Measurements from ENCODE around the gene BCAS3.

BCAS3 gene

DNA sequence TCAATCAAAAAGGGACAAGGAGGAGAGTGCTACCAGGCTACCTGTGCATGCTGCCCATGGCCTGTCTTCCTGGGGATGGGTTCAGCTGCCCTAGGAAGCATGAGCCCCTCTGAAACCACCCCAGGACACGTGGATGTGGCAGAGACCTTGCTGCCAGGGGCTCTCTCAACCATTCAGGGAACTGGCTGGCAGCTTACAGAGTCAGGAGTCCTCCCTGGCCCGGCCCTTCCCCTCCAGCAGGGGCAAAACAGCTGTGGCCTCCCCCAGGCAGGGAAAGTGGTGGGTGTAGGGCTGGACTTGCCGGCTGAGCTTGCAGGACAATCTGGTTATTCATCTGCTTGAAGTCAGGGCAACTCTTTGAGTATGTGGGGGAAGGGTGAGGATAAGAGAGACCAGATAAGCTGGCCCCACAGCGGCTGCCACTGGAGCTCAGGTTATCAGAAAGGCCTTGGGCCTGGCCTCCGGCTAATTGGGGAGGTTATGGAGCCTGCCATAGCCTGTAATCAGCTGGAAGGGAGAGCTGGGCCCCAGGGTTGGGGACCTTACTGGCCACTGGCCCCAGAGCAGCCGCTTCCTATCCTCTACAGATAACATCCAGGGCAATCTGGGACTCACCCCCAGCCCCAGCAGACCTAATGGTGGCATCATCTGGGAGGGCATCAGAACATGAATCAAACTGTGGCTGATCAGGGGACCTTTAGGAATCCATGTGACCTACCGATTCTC is 716.4 kb downstream of the BCAS3 start:
- no peak for DNase-seq
- in situ Hi-C loops (cut with MboI; ENCODE audit: low pct_unique_long_range_greater_than_20kb, low sequenced_read_pairs): loop anchor here (25.0 kb wide), 2 partner anchors 382 to 682 kb away; no protein-coding TSS in a partner anchor

DNA sequence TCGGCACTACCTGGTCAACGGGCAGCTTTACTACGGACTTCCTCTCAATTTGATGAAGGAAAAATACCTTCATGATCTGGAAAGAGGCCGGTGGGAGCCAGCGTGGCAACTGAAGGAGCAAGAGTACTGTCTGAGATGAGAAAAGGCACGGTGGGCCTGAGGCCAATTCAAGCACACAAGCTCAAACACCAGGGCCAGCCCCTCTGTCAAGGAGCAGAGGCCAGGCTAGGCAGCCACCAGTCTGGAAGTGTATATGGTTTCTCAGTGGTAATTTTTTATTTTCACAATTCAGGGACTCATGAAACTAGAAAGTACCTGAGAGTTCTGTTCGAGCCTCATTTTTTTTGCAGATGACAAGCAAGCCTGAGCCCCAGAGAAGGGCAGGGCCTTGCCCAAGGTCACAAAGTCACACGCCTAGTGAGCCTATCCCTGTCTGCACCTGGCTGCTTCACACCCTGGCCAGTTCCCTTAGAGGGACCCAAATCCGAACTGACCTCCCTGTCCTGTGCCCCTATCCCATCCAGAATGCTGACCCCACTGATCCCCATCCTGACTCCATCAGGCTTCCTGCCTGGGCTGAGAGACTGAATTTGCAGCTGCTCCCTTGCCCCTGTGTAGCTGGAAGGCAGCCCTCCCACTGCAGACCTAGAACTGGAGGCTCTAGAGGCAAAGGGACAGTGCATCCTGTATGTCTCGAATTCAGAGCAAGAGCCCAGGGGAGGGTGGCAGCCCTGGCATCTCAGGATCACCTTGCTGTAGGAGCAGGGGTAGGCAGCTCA is 717.2 kb downstream of the BCAS3 start:
- in situ Hi-C loops (cut with MboI; ENCODE audit: low pct_unique_long_range_greater_than_20kb, low sequenced_read_pairs): loop anchor here (25.0 kb wide), 2 partner anchors 383 to 683 kb away; no protein-coding TSS in a partner anchor
- no peak for DNase-seq

DNA sequence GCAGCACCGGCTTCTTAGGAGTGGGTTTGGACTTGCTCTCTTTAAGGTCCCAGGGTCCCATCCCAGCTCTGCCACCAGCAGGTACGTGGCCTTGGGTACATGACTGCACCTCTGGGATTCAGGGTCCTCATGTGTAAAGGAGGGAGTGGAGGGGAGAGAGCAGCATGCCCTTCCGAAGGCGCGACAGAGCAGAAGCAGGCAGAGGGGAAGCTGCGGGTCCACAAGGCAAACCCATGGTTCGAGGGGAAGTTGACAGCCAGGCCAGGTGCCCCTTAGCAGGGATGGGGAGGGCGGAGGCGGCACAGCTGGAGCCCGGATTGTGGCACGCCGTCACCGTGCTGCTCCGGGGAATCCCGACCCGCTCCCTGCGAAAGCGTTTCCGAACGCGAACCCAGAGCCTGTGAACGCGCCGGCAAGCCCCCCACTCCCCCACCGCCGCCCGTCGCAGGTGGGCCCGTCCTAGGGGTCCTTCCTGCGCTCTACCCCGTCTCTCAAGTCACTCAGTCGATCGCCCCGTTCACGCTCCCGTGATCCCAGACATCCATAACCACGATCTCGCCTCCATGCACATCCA is 717.8 kb downstream of the BCAS3 start:
- in situ Hi-C loops (cut with MboI; ENCODE audit: low pct_unique_long_range_greater_than_20kb, low sequenced_read_pairs): loop anchor here (25.0 kb wide), 2 partner anchors 383 to 683 kb away; no protein-coding TSS in a partner anchor
- DNase-seq: no peak

DNA sequence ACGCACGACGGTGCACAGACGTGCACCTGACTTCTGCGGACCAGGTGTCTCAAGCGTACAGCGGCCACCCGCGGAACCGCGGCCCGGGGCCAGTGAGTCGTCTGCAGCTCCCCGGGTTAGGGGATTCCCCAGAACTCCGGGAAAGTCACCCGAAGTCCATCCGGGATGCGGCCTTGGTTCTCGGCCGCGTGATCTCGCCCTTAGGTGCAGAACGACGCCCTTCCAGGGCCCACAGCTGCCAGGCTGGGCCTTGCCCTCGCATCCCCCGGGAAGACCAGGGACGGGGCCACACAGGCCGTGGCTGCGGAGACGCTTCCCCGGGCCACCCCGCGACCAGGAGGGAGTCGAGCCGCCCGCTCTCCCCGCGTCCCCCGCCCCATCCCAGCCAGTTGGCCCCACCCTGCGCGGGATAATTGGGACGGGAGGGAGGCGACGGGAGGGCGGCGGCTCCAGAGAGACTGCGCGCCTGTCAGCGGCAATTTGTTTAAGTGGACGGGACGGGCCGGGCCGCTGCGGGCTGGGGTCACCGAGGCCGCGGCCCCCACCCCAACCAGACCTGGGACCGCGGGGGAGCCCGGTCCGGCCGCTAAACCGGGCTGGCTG is 718.4 kb downstream of the BCAS3 start:
- DNase-seq: no peak
- in situ Hi-C loops (cut with MboI; ENCODE audit: low pct_unique_long_range_greater_than_20kb, low sequenced_read_pairs): loop anchor here (25.0 kb wide), 2 partner anchors 384 to 684 kb away; no protein-coding TSS in a partner anchor

DNA sequence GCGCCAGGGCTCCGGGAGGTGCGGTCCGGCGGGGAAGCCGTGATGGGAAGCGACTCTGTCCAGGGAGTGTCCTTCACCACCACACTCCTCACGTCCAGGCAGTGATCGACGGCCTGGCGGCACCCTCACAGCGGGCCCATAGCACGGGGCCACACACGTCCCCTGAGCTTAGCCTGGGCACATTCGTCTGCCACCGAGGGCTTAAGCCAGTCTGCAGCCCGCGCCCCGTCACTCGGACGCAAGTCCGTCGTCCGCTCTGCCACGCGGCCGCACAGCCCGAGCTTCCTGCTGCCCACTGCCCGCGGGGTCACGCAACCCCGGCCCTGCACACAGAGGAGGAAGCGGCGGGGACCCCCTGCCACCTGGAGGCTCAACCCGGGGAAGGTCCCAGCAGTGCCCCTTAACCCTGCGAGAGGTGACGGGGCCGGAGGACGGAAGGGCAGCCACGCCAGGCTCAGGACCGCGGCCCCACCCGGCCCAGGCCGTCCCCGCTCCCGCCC is 719.0 kb downstream of the BCAS3 start:
- in situ Hi-C loops (cut with MboI; ENCODE audit: low pct_unique_long_range_greater_than_20kb, low sequenced_read_pairs): loop anchor here (25.0 kb wide), 2 partner anchors 384 to 684 kb away; no protein-coding TSS in a partner anchor
- DNase-seq: no peak

DNA sequence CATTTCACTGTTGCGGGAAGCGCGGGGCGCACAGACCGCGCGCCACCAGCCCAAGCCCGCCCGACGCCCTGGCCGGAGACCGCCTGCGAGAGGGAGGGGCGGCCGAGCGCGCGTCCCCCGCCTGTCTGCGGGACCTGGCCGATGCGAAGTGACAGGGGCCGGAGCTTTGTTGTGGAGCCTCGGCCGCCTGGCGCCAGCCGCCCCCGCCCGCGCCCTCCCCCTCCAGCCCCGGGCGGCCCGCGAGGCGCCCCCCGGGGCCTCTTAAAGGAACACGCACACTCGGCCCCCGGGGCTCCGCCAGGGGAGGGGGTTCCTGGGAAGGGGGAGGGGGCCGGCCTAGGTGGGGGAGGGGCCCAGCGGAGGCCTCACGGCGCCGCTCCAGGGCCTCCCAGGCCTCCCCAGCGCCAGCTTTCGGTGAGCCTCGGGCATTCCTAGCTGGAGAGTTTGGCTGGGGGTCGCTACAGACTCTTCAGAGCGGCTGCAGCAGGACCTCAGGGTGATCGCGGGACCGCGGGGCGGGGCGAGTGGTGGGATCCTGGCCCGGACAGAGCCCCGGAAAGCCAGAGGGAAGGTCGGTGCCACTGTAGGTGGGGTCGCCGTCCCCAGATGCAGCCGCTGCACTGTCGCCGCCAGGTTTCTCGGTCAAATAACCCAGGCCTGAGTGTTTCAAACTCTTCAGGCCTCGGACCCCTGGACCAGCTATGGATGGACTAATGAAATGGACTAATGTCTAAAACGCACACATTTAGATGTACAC is 719.6 kb downstream of the BCAS3 start:
- in situ Hi-C loops (cut with MboI; ENCODE audit: low pct_unique_long_range_greater_than_20kb, low sequenced_read_pairs): loop anchor here (25.0 kb wide), 2 partner anchors 385 to 685 kb away; no protein-coding TSS in a partner anchor
- DNase-seq: no peak

DNA sequence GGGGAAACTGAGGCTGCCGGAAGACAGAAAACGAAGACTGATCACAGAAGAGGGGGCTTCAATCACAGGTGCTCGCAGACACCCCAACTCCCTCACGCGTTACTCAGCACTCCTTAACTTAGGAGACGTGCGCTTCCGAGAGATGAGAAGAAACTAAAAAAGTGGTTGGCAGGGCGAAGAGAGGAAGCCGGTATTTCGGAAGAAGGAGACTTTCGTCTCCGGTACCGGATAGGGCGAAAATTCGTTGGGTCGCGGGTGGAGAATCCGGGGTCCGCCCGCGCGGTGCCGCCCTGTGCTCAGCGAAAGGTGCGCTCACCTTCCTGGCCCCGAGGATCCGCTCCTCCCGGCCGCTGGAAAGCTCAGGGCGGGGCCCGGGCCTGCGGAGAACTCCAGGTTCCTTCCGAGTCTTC is 721.1 kb downstream of the BCAS3 start:
- peak; percentile 34 for DNase-seq
- in situ Hi-C loops (cut with MboI; ENCODE audit: low pct_unique_long_range_greater_than_20kb, low sequenced_read_pairs): loop anchor here (25.0 kb wide), 2 partner anchors 386 to 686 kb away; no protein-coding TSS in a partner anchor

DNA sequence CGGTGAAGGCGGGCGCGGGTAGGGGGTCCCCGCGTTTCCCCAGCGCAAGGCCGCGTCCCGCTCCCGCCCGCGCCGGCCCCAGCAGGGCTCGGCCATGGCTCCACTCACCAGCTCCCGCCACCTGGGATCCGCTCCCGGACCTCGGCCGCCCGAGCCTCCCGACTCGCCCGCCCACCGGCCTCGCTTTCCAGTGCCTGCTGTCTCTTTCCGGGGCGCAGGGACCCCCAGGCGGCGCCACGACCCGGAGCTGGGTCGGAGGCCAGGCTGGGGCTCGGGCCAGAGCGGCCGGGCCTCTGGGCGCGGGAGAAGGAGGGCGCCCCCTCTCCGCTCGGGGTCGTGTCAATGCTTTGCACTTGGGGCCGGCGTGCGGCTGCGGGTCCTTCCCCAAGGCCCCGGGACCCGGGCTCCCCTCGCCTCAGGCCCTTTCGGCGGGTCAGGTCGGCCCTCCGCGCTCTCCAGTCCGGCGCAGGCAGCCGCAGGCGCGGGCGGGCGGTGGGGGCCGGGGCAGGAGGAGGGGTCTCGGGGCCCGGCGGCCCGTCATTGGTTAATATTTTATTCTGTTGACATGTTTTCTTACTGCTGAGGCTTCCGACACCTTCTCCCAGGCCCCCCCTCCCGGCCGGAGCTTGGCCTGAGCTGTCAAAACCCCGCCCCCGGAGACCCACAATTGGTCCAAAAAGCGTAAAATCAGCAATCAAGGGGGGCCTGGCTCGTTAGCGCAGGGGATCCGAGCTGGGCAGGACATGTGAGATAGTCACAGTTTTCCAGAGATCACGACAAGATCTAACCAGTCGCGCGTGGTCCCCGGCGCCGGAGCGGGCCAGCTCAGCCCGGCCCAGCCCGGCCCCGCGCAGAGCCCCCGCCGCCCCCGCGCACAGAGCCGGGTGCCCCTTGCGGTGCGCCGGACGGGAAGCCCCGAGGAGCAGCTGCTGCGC is 721.7 kb downstream of the BCAS3 start, which contains the start of gene TBX2:
TBX2 (plus strand) TSS at position 713 of the 935 bp plus-strand sequence. CDS start 334 bp downstream, outside the sequence.
- DNase-seq: peak; percentile 94
- in situ Hi-C loops (cut with MboI; ENCODE audit: low pct_unique_long_range_greater_than_20kb, low sequenced_read_pairs): loop anchor here (25.0 kb wide), 4 partner anchors 163 to 687 kb away; no protein-coding TSS in a partner anchor

DNA sequence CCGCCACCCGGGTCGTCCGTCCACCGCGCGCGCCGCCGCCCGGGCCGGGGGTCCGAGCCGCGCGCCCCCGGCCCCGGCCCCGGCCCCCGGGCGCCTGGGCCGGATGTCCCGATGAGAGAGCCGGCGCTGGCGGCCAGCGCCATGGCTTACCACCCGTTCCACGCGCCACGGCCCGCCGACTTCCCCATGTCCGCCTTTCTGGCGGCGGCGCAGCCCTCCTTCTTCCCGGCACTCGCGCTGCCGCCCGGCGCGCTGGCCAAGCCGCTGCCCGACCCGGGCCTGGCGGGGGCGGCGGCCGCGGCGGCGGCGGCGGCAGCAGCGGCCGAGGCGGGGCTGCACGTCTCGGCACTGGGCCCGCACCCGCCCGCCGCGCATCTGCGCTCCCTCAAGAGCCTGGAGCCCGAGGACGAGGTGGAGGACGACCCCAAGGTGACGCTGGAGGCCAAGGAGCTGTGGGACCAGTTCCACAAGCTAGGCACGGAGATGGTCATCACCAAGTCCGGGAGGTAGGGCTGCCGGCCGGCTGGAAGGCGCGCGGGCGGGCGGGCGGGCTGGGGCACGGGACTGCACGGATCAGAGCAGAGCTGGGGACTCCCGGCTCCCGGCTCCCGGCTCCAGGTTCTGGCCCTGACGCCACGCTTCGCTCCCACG is 722.5 kb downstream of the BCAS3 start:
- no peak for DNase-seq
- in situ Hi-C loops (cut with MboI; ENCODE audit: low pct_unique_long_range_greater_than_20kb, low sequenced_read_pairs): loop anchor here (25.0 kb wide), 2 partner anchors 162 to 437 kb away; no protein-coding TSS in a partner anchor

DNA sequence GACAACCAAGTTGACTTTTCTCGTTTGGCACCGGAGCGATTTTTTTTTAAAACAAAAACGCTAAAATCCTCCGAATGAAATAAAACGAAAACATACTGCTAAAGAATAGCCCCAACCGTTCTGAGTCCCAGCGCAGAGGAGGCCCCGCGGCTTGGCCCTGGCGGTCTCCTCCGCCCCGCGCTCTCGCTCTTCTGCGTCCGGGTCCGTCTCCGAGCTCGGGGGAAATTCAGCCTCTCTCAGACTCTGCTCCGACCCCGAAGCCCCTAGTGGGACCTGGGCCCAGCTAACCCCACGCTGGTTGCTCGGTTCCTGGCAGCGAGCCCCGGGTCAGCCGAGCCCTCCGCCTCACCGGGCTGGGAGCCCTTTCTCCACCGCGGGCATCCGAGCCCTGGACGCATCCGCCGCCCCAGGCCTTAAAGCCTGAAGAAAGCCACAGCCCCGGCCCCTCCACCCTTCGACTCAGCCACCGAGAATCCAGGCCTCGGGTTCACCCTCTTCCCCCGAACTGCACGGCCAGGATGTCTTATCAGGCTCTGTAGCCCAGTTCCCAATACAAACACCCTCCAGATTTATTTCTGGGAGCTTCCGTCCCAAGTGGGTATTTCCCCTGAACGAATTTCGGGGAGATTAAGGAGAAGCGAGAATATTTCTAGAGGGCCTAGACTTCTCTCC is 723.2 kb downstream of the BCAS3 start:
- DNase-seq: no peak
- in situ Hi-C loops (cut with MboI; ENCODE audit: low pct_unique_long_range_greater_than_20kb, low sequenced_read_pairs): loop anchor here (25.0 kb wide), 2 partner anchors 161 to 436 kb away; no protein-coding TSS in a partner anchor

DNA sequence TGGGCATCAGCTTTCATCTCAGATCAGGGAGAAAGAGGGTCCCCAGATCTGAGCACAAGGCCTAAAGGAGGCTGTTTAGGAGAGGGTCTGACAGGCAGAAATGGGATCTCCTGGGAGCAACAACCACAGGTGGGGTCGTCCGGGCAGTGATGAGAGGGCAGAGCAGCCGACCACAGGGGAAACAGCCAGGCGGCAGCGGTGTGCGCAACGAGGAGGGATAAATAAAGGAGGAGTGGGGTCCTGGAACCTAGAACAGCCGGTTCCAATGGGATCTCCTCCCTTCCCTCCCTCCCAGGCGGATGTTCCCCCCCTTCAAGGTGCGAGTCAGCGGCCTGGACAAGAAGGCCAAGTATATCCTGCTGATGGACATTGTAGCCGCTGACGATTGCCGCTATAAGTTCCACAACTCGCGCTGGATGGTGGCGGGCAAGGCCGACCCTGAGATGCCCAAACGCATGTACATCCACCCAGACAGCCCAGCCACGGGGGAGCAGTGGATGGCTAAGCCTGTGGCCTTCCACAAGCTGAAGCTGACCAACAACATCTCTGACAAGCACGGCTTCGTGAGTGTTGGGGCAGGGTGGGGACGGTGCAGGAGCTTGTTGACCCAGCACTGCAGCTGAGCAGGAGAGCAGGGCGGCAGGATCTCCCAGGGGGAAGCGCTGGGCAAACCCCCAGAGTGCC is 723.9 kb downstream of the BCAS3 start:
- no peak for DNase-seq
- in situ Hi-C loops (cut with MboI; ENCODE audit: low pct_unique_long_range_greater_than_20kb, low sequenced_read_pairs): loop anchor here (25.0 kb wide), 2 partner anchors 161 to 436 kb away; no protein-coding TSS in a partner anchor

DNA sequence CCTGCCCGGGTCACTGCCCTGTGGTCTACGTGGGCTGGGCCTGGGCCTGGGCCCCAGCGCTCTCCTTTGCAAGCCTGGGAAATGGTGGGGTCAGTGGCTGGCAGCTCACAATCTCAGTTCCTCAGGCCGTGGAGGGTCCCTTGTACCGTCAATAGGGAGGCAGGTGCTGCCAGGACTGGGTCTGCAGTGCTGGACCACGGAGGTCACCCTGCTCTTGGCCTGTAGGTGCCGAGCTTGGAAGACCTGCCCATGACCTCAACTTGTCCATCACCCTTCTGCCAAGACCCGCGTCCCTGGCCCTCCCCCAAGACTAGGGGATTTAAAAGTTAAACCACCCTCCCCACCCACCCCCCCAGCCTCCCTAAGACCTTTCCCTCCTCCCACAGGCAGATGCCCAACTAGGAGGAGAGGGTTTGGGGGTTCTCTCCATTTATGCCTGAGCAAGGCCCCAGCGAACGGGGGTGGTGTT is 724.5 kb downstream of the BCAS3 start:
- no peak for DNase-seq
- in situ Hi-C loops (cut with MboI; ENCODE audit: low pct_unique_long_range_greater_than_20kb, low sequenced_read_pairs): loop anchor here (25.0 kb wide), 2 partner anchors 160 to 435 kb away; no protein-coding TSS in a partner anchor

DNA sequence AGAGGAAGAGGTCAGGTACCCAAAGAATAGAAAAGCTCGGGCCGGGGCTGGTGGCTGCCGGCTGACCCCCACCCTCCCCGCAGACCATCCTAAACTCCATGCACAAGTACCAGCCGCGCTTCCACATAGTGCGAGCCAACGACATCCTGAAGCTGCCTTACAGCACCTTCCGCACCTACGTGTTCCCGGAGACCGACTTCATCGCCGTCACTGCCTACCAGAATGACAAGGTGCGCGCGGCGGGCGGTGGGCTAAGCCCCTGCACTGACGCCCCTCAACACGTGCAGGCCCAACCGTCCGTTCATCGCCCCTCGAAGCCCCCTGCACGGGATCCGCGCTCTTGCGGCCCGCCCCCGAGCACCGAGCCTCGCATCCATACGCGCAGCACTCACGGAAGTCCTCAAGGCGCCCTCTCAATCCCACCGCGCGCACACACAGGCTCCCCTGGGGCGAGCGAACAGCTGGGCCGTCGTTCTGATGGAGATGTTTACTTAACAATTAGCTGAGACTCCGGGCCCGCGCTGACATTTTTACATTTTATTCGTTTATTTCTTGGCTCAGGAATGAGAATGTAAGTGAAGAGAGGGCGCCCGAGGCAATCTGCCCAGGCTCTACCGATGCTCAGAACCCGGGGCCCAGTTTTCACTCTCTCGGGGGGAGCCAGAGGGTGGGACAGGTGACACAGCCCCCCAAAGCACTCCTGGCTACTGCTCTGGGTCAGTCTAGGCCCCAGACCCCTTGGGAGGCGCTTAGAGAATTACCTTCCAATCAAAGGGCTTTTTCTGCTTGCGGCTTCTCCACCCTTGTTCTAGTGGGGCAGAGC is 725.5 kb downstream of the BCAS3 start:
- DNase-seq: no peak
- in situ Hi-C loops (cut with MboI; ENCODE audit: low pct_unique_long_range_greater_than_20kb, low sequenced_read_pairs): loop anchor here (25.0 kb wide), 2 partner anchors 159 to 434 kb away; no protein-coding TSS in a partner anchor
